Pancreas (tissue), 10 donors: Measurements from ENCODE around the gene APC2. TPM values are rescaled to one million over a fixed set of nuclear protein-coding genes. Genes with fewer than 3 reads are reported as not detected.
"Not testable (repeated sequence)": the region's sequence is repeated elsewhere in the genome, so short reads cannot be mapped to it uniquely, and the experiment has no call there.

Source experiments
- ATAC-seq, 4 donors: fragments of 200-7000 bp; cut with Tn5 transposase; one replicate each; pipeline versions ENCODE4 v1.8.0 to v1.9.1; 2020; ENCODE audit warnings: mild to moderate bottlenecking in 4 of 4, moderate library complexity in 4 of 4
- DNase-seq, 6 donors: peaks; one replicate each; pipeline ENCODE4 v3.0.0-alpha.2; 2020
- FAIRE-seq: peaks from 2 replicates; lab custom pipeline; 2012; peaks lifted over from hg19 to GRCh38; lab: Jason Lieb, UNC
- H3K27ac ChIP-seq, 4 donors: fragments of 200-600 bp; sonication (generic); 1 replicate in 3 of 4; 2 replicates in 1 of 4; pipeline versions ENCODE4 v1.5.0 to v1.8.0; 2020
- H3K27me3 ChIP-seq, 4 donors: fragments of 200-600 bp; one replicate each; pipeline ENCODE4 v1.8.0; 2021
- H3K36me3 ChIP-seq, 3 donors: fragments of 200-600 bp; sonication (generic) in 1 of 3; one replicate each; pipeline versions ENCODE4 v1.5.0 to v1.8.0; 2020 to 2021
- H3K4me1 ChIP-seq, 3 donors: fragments of 200-600 bp; one replicate each; pipeline ENCODE4 v1.8.0; 2021
- H3K4me3 ChIP-seq, 4 donors: fragments of 200-600 bp; sonication (generic) in 2 of 4; one replicate each; pipeline versions ENCODE4 v1.5.0 to v1.8.0; 2020 to 2021
- H3K9me3 ChIP-seq, 4 donors: fragments of 200-600 bp; one replicate each; pipeline ENCODE4 v1.8.0; 2021
- CTCF ChIP-seq, 4 donors: fragments of 200-600 bp; sonication (generic) in 3 of 4; IDR thresholded peaks; one replicate each; pipeline versions ENCODE4 v1.5.0 to v1.8.0; 2021; ENCODE audit warnings: antibody characterized with exemption in 4 of 4
- WGBS, 2 donors: extraction: QIAGEN DNeasy Blood & Tissue Kit; methylation state at CpG; one replicate each; pipeline ENCODE4 v1.1.7; 2013; 5-methylcytosine and 5-hydroxymethylcytosine counted together
- intact Hi-C, 3 donors: fragments of 100-400 bp; cut with DNase I; formaldehyde crosslinking; loops; one replicate each; pipeline versions ENCODE4 v1.11.1 to v1.14.2; 2022
- polyA plus RNA-seq, 2 donors: library from polyadenylated mRNA; stranded (reverse); fragments of 200-250 nt; gene quantifications; one replicate each; pipeline ENCODE4 v1.2.3, GENCODE V29; 2013
- total RNA-seq, 6 donors: library from RNA; stranded (reverse); fragmentation: NEBNext Ultra II Directional in 4 of 6; extraction: Animal tissue kit (Norgen Biotek cat#: 25700) in 4 of 6; gene quantifications; one replicate each; pipeline versions ENCODE4 v1.2.1 to v1.2.4, GENCODE V29; 2021 to 2023
- donor health status: healthy with polysubstance abuse.
- donor health status: DM: no; HTN: no; CAD: no; lungs with moderate emphysema.
- donor health status: DM: no; HTN: no; CAD: no.
- donor health status: control.
- donor health status: control.
- donor health status: Bipolar disorder and iron deficiency.
- donor health status: DM: yes; HTN: yes; CAD: no.
- donor health status: DM: no; HTN: no; CAD: no.
- donor health status: DM: no; HTN: no; CAD: no.
- donor health status: DM: yes; HTN: yes; CAD: no.

Gene APC2
- total and polyA plus RNA-seq, 8 donors: 0.04 to 0.27 (median 0.06) TPM; not detected in 1

DNA sequence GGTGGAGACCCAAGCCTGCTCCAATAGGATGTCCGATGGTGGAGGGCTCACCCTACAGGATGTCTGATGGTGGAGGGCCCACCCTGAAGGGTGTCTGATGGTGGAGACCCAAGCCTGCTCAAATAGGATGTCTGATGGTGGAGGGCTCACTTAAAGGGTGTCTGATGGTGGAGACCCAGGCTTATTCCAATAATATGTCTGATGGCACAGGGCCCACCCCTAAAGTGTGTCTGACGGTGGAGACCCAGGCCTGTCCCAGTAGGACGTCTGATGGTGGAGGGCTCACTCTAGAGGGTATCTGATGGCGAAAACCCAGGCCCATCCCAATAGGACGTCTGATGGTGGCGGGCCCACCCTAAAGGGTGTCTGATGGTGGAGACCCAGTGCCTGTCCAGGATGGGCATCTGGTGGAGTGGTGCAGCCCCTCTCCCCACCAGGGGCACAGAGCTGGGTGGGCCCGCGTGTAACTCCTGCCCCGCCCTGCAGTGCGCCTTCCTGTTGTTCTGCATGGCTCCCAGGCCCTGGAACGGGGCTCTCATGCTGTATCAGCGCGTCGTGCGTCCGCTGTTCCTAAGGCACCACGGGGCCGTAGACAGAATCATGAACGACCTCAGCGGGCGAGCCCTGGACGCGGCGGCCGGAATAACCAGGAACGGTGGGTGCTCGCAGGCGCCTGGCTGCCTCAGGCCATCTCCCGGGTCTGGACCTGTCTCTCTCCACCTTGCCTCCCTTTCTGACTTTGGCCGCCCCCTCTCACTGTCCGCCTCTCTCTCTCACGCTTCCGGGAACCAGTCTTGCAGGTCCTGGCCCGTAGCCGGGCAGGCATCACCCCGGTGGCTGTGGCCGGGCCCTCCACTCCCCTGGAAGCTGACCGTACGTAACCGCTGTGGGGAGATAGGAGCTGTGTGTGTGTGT, 46.1 kb downstream of the APC2 start:
- H3K9me3 ChIP-seq: no peaks in the 10 kb centered on the region
- peak in 1 of 4 donors; percentile 27 for ATAC-seq
- H3K4me3 ChIP-seq: no peak overlapping the region
- no peaks in the 10 kb centered on the region for H3K27me3 ChIP-seq
- FAIRE-seq: no peak
- no peak overlapping the region for H3K27ac ChIP-seq
- H3K36me3 ChIP-seq: no peaks in the 10 kb centered on the region
- H3K4me1 ChIP-seq: peaks cover 0 to 21% (median 7%) of the 10 kb centered on the region in 3 donors
- DNase-seq: peak in 1 of 6 donors; percentile 47
- WGBS, 2 donors: 71 to 74% methylated on average over 38 to 40 of the region's 40 CpGs
- intact Hi-C loops: no loop called here
- TF ChIP-seq CTCF (IDR thresholded peaks at IDR 0.05): no peak

DNA sequence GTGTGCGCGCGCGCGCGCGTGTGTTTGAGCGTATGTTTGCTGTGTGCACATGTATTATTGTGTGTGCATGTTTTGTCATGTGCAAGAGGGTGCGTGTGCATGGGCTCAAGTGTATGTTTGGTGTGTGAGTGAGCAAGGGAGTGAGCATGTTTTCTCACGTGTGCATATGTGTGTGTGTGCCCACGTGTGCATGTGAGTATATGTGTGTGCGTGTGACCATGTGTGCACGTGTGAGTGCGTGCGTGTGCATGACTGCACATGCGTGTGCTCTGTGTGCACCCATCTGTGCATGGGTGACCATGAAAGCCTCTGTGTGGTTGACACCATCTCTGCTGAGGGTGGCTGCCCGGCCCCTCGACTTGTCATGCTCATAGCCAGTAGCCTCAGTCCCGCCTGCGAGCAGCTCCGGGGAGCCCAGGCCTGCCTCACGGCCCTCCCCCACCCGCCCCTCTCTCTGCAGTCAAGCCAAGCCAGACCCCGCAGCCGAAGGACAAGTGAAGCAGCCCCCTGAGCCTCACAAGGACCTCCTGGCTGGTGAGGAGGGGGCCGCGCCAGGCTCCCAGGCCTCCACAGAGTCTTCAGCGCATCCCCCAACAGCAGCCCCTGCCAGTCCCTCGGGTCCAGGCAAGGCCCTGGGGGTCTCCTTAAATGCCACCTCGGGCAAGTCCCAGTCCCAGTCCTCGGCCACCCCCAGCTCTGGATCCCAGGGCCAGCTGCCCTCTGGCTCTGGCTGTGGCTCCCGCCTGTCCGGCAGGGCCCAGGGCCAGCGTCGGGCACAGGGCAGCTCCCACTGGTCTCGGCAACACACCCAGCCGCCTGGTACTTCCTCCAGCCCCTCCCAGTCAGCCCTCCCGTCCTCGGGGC, 47.0 kb downstream of the APC2 start:
- Histone ChIP-seq H3K4me1 (peaks cover 0 to 17% (median 0%) of the 10 kb centered on the region in 3 donors), H3K36me3 (no peaks in the 10 kb centered on the region), H3K27ac (no peak overlapping the region), H3K9me3 (no peaks in the 10 kb centered on the region), H3K27me3 (no peaks in the 10 kb centered on the region), H3K4me3 (no peak overlapping the region)
- WGBS, 2 donors: 74 to 75% methylated on average over 32 to 39 of the region's 39 CpGs
- FAIRE-seq: no peak
- peak in 1 of 6 donors; percentile 76 for DNase-seq
- TF ChIP-seq CTCF (IDR thresholded peaks at IDR 0.05): no peak
- ATAC-seq: no peak
- intact Hi-C loops: no loop called here

GRCh38 chr19:1497578-1498235, 47.8 kb downstream of the APC2 start:
- Histone ChIP-seq H3K27ac (no peak overlapping the region), H3K4me3 (no peak overlapping the region), H3K27me3 (no peaks in the 10 kb centered on the region), H3K9me3 (no peaks in the 10 kb centered on the region), H3K36me3 (no peaks in the 10 kb centered on the region), H3K4me1 (peaks cover 0 to 10% (median 0%) of the 10 kb centered on the region in 3 donors)
- 88 to 95% methylated on average over 25 of the region's 25 CpGs for WGBS, 2 donors
- DNase-seq (no peak), FAIRE-seq (no peak), ATAC-seq (no peak)
- no peak for TF ChIP-seq CTCF (IDR thresholded peaks at IDR 0.05)
- intact Hi-C loops: no loop called here

DNA sequence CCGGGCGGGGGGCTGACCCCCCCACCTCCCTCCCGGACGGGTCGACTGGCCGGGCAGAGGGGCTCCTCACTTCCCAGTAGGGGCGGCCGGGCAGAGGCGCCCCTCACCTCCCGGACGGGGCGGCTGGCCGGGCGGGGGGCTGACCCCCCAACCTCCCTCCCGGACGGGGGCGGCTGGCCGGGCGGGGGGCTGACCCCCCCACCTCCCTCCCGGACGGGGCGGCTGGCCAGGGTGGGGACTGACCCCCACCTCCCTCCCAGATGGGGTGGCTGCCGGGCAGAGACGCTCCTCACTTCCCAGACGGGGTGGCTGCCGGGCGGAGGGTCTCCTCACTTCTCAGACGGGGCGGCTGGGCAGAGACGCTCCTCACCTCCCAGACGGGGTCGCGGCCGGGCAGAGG, 49.3 kb downstream of the APC2 start:
- H3K27ac ChIP-seq, H3K36me3 ChIP-seq, H3K9me3 ChIP-seq, H3K4me3 ChIP-seq, FAIRE-seq, ATAC-seq, H3K27me3 ChIP-seq, DNase-seq, intact Hi-C loops: not testable (repeated sequence)
- 78 to 82% methylated on average over 8 to 32 of the region's 34 CpGs for WGBS, 2 donors
- peaks cover 0 to 11% (median 0%) of the 10 kb centered on the region in 3 donors for H3K4me1 ChIP-seq

- DNase-seq: peak in 3 of 6 donors; percentile 53 to 72 (median 57)
- ATAC-seq: peak; percentile 47 to 89 (median 68)
These were observed 51.3 kb downstream of the APC2 start for GRCh38 chr19:1501200-1501595.

More at GRCh38 chr19:1501200-1501595, 51.3 kb downstream of the APC2 start:
- FAIRE-seq: no peak
- Histone ChIP-seq H3K4me3 (no peak overlapping the region), H3K27ac (peak overlapping the region; percentile 26 to 57 (median 40)), H3K27me3 (no peaks in the 10 kb centered on the region), H3K36me3 (no peaks in the 10 kb centered on the region), H3K9me3 (no peaks in the 10 kb centered on the region), H3K4me1 (peaks cover 0 to 11% (median 0%) of the 10 kb centered on the region in 3 donors)
- 9 to 10% methylated on average over 9 of the region's 9 CpGs for WGBS, 2 donors
- intact Hi-C loops: no loop called here
- no peak for TF ChIP-seq CTCF (IDR thresholded peaks at IDR 0.05)
